Sciatic nerve (tissue), 2 donors: ENCODE results near the gene GRAMD1A. TPM values are rescaled to one million over a fixed set of nuclear protein-coding genes. Genes with fewer than 3 reads are reported as not detected.
"Not testable (repeated sequence)": the region's sequence is repeated elsewhere in the genome, so short reads cannot be mapped to it uniquely, and the experiment has no call there.

Experiments used
- ATAC-seq: fragments of 200-7000 bp; cut with Tn5 transposase; one replicate; pipeline ENCODE4 v1.9.1; 2020; ENCODE audit warnings: mild to moderate bottlenecking, moderate library complexity
- DNase-seq: peaks from one replicate; pipeline ENCODE4 v3.0.0-alpha.2; 2020; ENCODE audit warnings: low spot score
- intact Hi-C: fragments of 100-400 bp; cut with DNase I; formaldehyde crosslinking; loops from one replicate; pipeline ENCODE4 v1.14.2; 2022
- total RNA-seq: library from RNA; stranded (reverse); fragmentation: NEBNext Ultra II Directional; extraction: Animal tissue kit (Norgen Biotek cat#: 25700); gene quantifications from one replicate; pipeline ENCODE4 v1.2.1, GENCODE V29; 2021
- donor health status: DM: no; HTN: no; CAD: no.
- donor health status: DM: no; HTN: no; CAD: no.

The GRAMD1A gene
- total RNA-seq, 1 donor from 2014 or later = 81.2 TPM

DNA sequence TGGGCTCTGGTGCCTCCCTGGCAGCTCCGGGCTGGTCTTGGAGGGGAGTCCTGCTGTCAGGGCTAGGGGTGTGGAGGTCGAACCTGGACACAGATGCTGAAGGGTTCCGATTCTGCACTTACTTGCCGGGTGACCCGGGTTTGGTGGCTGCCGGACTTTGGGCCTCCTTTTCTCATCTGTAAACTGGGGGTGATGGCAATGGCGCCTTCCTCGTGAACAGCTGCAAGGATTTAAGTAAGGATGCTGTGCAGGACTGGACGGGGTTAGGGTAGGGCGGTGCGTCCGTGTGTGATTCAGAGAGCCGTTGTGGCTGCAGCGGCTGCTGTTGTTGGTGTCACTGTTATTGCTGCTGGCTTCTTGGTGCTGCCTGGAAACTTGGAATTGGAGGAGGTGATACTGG lies 43.8 kb downstream of the GRAMD1A start:
- DNase-seq (no peak), ATAC-seq (no peak)
- intact Hi-C loops = no loop called here

DNA sequence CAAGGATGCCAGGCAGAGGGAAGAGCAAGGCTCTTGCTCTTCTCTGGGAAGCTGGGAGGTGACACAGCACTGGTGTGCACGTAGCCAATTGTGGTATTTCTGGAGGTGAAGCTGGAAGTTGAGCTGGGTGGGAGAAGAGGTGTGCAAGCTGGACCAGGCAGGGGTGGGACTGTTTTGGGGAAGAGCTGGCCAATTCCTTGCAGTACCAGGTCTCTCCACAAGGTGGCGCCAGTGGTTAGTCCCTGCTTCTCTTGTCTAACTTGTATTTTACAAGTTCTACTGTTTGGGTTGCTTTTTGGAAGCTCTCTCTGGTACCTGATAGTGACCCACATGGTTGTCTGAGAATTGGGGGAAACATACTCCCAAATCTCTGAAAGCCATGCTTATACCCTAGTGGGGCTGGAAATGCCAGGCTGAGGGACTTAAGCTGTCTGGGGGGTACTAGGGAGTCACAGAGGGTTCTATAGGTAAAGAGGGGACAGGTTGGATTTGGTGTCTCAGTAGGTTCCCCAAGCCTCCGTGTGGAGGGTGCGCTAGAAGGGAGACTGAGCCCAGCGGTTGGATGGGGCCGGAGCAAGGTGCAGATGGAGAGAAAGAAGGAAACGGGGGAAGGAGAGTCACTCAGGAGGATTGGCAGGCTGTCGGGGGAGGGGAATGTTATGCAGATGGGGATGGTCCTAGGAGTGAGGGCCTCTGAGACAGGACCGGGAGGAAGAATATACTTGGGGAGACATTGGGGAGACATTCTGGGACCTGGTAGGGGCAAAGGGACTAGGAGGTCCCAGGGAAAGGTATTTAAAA lies 44.4 kb downstream of the GRAMD1A start:
- DNase-seq = no peak
- intact Hi-C loops = no loop called here
- no peak for ATAC-seq

DNA sequence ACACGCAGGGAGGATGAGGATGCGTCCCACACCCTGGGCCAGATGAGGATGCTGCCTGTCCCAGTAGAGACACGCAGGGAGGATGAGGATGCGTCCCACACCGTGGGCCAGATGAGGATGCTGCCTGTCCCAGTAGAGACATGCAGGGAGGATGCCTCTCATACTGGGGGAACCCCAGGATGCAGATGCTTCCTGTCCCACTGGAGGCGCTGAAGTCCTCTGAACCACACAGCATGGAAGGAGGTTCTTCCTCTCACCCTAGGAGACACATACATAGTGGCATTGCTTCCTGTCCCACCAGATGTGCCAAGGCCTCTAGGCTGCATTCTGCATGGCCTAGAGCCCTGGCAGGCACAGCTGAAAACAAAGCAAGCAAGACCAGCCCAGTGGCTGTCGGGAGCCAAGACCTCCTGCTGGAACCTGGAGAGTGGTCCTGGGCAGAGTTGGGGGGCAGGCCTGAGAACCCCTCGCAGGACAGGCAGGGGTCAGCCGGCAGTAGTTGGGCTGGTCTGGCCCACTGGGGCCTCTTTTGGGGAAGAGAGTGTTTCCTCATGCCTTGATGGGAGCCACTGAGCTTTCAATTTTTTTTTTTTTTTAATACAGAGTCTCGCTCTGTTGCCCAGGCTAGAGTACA lies 45.7 kb downstream of the GRAMD1A start:
- intact Hi-C loops = no loop called here
- DNase-seq (no peak), ATAC-seq (peak; percentile 28)

- DNase-seq (no peak), ATAC-seq (no peak)
- intact Hi-C loops = no loop called here
These were observed 46.3 kb downstream of the GRAMD1A start for GRCh38 chr19:35046461-35046860.

- no peak for ATAC-seq
- DNase-seq = no peak
- intact Hi-C loops = no loop called here
These were observed 48.8 kb downstream of the GRAMD1A start for GRCh38 chr19:35048911-35049411.

DNA sequence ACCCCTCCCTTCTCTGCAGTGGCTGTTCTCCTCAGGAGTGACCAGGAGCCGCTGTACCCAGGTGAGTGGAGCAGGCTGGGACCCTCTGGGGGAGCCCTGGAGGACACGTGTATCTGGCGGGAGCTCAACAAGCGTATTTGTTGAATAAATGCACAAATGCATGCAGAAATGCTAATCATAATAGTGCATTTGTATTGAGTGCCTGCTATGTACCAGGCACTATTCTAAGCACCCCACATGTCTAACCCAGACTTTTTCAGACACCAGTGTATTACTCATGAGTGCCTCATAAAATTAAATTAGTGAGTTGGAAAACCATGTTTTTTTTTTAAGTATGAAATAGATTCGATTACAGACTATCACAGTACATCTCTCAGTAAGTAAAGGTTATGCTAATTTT lies 49.3 kb downstream of the GRAMD1A start:
- intact Hi-C loops = no loop called here
- DNase-seq (no peak), ATAC-seq (no peak)

GRCh38 chr19:35050662-35051061 lies 50.5 kb downstream of the GRAMD1A start:
- intact Hi-C loops, ATAC-seq: not testable (repeated sequence)

DNA sequence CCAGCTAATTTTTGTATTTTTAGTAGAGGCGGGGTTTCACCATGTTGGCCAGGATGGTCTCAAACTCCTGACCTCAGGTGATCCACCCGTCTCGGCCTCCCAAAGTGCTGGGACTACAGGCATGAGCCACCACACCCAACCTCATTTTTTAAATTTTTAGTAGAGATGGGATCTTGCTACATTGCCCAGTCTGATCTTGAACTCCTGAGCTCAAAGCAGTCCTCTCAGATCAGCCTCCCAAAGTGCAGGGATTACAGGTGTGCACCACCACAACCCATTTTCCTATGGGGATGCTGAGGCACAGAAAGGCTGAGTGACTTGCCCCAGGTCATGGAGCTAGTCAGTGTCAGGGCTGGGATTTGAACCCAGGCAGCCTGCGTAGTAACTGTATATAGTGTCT lies 51.1 kb downstream of the GRAMD1A start:
- intact Hi-C loops, DNase-seq, ATAC-seq: not testable (repeated sequence)

More at GRCh38 chr19:35050662-35051061, 50.5 kb downstream of the GRAMD1A start:
- DNase-seq = not testable (repeated sequence)

- intact Hi-C loops = no loop called here
- DNase-seq (no peak), ATAC-seq (no peak)
These were observed 51.7 kb downstream of the GRAMD1A start for GRCh38 chr19:35051796-35052195.

GRCh38 chr19:35052599-35053190 lies 52.6 kb downstream of the GRAMD1A start:
- ATAC-seq (no peak), DNase-seq (no peak)
- intact Hi-C loops = no loop called here

DNA sequence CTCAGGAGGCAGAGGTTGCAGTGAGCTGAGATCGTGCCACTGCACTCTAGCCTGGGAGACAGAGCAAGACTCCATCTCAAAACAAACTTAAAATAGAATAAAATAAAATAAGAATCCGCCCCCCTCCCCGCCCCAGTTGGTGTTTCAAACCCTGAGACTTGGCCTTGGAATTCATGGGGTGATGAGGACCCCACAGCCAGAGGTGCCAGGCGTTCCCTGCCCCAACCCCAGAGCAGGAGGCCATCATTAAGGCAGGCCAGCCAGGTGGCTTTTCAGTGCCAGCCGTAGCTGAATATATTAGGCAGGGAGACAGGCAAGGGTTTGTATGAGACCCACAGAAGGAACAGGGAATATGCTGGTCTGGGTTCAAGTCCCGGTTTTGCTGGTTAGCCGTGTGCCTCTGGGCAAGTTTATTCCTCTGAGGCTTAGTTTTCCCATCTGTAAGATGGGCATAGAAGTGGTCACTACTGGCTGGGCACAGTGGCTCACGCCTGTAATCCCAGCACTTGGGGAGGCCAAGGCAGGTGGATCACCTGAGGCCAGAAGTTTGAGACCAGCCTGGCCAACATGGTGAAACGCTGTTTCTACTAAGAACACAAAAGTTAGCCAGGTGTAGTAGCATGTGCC lies 53.7 kb downstream of the GRAMD1A start:
- DNase-seq (no peak), ATAC-seq (no peak)
- intact Hi-C loops = no loop called here

DNA sequence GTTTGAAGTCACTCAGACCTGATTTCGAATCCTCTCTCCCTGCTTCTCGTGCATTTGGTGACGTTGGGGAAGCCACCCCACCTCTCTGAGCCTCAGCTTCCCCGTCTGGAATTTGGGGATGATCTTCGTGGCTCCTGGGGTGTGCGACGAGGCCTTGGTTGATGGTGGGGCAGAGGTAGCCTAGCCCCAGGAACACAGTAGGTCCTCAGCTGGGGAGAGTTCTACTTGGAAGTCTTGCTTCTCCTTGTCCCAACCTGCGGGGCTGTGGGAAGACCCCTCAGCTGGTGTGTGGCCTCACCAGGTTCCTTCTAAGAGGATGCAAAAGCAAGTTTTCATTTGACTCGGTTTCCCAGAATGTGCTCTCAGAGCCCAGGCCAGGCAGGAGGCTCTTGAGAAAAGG lies 54.5 kb downstream of the GRAMD1A start:
- no peak for ATAC-seq
- DNase-seq = no peak
- intact Hi-C loops = no loop called here

DNA sequence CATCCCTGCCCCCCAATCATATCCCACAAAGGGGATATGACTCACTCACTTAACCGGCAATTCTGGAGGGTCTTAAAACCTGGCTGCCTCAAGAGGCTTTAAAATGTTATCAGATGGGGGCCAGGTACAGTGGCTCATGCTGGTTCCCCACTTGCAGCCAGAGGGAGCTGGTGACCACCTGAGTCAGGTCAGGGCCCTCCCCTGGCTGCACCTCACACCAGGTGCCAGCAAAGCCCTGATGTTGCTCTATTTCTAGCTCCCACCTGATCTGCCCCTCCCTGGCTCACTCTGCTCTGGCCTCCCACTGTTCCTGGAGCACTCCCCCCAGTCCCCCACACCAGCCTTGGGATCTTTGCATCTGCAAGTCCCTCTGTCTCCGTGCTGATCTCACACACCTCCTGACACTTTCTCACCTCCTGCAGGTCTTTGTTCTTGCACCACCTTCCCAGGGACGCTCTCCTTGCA lies 55.6 kb downstream of the GRAMD1A start:
- DNase-seq = no peak
- ATAC-seq = no peak
- intact Hi-C loops = no loop called here

DNA sequence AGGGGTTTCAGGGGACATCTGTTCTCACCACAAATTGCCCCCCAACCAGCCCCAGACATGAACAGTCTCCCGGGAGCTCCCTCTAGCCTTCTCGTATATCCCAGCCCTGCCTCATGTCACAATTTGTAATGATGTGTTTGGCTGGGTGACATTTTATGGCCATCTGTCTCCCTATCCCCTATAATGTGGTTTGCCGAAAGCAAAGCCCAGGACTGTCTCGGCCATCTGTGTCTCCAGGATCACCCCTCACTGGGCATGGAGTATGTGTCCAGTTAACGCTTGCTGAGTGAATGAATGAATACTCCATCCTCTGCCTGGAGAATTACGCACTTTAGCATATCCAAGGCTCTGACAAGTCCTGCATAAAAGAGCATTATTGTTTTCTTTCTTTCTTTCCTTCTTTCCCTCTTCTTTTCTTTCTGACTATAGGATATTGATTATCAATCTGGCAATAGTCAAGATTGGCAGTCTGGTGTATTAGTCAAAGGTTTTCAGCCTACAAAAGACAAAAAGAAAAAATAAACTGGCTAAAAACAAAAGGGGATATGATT lies 56.5 kb downstream of the GRAMD1A start:
- intact Hi-C loops = no loop called here
- ATAC-seq (no peak), DNase-seq (no peak)

GRCh38 chr19:35058370-35058769 lies 58.2 kb downstream of the GRAMD1A start:
- intact Hi-C loops = no loop called here
- ATAC-seq = no peak

GRCh38 chr19:35059006-35059798 lies 59.1 kb downstream of the GRAMD1A start:
- intact Hi-C loops = no loop called here
- ATAC-seq (no peak), DNase-seq (no peak)

More at GRCh38 chr19:35058370-35058769, 58.2 kb downstream of the GRAMD1A start:
- DNase-seq = no peak

GRCh38 chr19:35059799-35060091 lies 59.6 kb downstream of the GRAMD1A start:
- intact Hi-C loops = no loop called here
- DNase-seq (no peak), ATAC-seq (no peak)

- intact Hi-C loops = no loop called here
- DNase-seq (no peak), ATAC-seq (no peak)
These were observed 60.2 kb downstream of the GRAMD1A start for GRCh38 chr19:35060160-35060855.
